ENCODE results near the gene PLCL1. TPM values are rescaled to one million over a fixed set of nuclear protein-coding genes. Genes with fewer than 3 reads are reported as not detected.

The PLCL1 gene
- polyA plus RNA-seq, 1 of the 3 experiments (the other 2 are of a cell fraction): 7.7 TPM

- ChIA-PET POLR2A (no interaction called here), CTCF (interaction anchor here (1.1 to 1.4 kb wide), 2 partner anchors 20 to 32 kb away, joined by 3 read pairs; no protein-coding TSS in a partner anchor)
- H2AFZ ChIP-seq (ENCODE audit: low read depth): peak overlapping the region; percentile 25; the same call in 1 of the 2 replicates
- H3F3A ChIP-seq (replicated peaks; ENCODE audit: insufficient read depth): peaks cover 14% of the 10 kb centered on the region
- 77% methylated on average over 2 of the region's 2 CpGs for WGBS (ENCODE audit: low lambda C conversion rate)
- H3K79me2 ChIP-seq (ENCODE audit: insufficient read depth): peaks cover 19% of the 10 kb centered on the region
- H3K9me2 ChIP-seq: no peaks in the 10 kb centered on the region
- no peaks in the 10 kb centered on the region for H3K36me3 ChIP-seq (replicated peaks in 1 of 2; ENCODE audit: control insufficient read depth in 1 of 2, insufficient read depth in 2 of 2, low read length in 1 of 2)
- TF ChIP-seq CTCF (IDR thresholded peaks at IDR 0.05) (no peak), SMC3 (IDR thresholded peaks at IDR 0.05; ENCODE audit: low read depth, low read length) (no peak), POLR2AphosphoS5 (IDR thresholded peaks at IDR 0.05; ENCODE audit: low read depth, low read length) (no peak), TAF1 (IDR thresholded peaks at IDR 0.05; ENCODE audit: borderline replicate concordance, low read depth, low read length) (no peak), NFIC (IDR thresholded peaks at IDR 0.05; ENCODE audit: borderline replicate concordance) (no peak), PBX3 (IDR thresholded peaks at IDR 0.05) (no peak), MXI1 (IDR thresholded peaks at IDR 0.05; ENCODE audit: low read depth, low read length) (no peak), RCOR1 (IDR thresholded peaks at IDR 0.05; ENCODE audit: low read length) (no peak), FOSL2 (IDR thresholded peaks at IDR 0.05; ENCODE audit: borderline replicate concordance, low read depth) (no peak), CHD2 (IDR thresholded peaks at IDR 0.05; ENCODE audit: low read length, partially characterized antibody) (no peak), JUND (IDR thresholded peaks at IDR 0.05) (no peak), YY1 (IDR thresholded peaks at IDR 0.05; ENCODE audit: low read depth) (no peak), IRF3 (IDR thresholded peaks at IDR 0.05; ENCODE audit: low read depth, low read length) (no peak), FOXM1 (IDR thresholded peaks at IDR 0.05; ENCODE audit: low read depth) (no peak), EP300 (IDR thresholded peaks at IDR 0.05; ENCODE audit: borderline replicate concordance in 1 of 2, low read depth in 1 of 2, low read length in 1 of 2) (no peak), EZH2phosphoT487 (IDR thresholded peaks at IDR 0.05; ENCODE audit: borderline replicate concordance, low read depth) (no peak), ELF1 (IDR thresholded peaks at IDR 0.05) (no peak), GATA2 (CRISPR knock-in tag; IDR thresholded peaks at IDR 0.05) (no peak)
- DNase-seq: no peak
- H3K4me3 ChIP-seq (ENCODE audit: low read depth in 2 of 2, low read length in 1 of 2): peak overlapping the region in 1 of 2 experiments; percentile 38; a peak in 2 of 4 replicates
- no peaks in the 10 kb centered on the region for H3K4me1 ChIP-seq (ENCODE audit: control insufficient read depth in 1 of 2, insufficient read depth in 2 of 2, low read depth in 1 of 2, low read length in 1 of 2)
- H3K27me3 ChIP-seq (ENCODE audit: insufficient read depth): no peaks in the 10 kb centered on the region
- H4K20me1 ChIP-seq (ENCODE audit: insufficient read depth): no peaks in the 10 kb centered on the region
- no peaks in the 10 kb centered on the region for H3K9me3 ChIP-seq
- H3K27ac ChIP-seq (ENCODE audit: low read depth in 2 of 2, low read length in 1 of 2): peak overlapping the region in 1 of 2 experiments; percentile 61; a peak in 2 of 4 replicates
- peak overlapping the region; percentile 18; the same call in 1 of the 2 replicates for H3K9ac ChIP-seq
- H3K4me2 ChIP-seq: peak overlapping the region; percentile 51
Measured at GRCh38 chr2:197838579-197838978, 34.2 kb downstream of the PLCL1 start.

Data from SK-N-SH (cell line).